HEK293 (cell line): ENCODE measurements around the gene HDAC8.

Source experiments
- BCL11A ChIP-seq: fragments of 450-650 bp; formaldehyde crosslinking; IDR thresholded peaks from 2 replicates; pipeline ENCODE4 v1.5.1; 2016; ENCODE audit warnings: low read depth, missing biosample characterization, missing genetic modification characterization
- GLI2 ChIP-seq: fragments of 450-650 bp; formaldehyde crosslinking; IDR thresholded peaks from 2 replicates; pipeline ENCODE4; 2017; ENCODE audit warnings: missing biosample characterization, missing genetic modification characterization, low read depth, borderline replicate concordance
- GLI4 ChIP-seq: fragments of 450-650 bp; formaldehyde crosslinking; IDR thresholded peaks from 2 replicates; pipeline ENCODE4 v1.5.1; 2016; ENCODE audit warnings: missing biosample characterization, missing genetic modification characterization
- GLIS1 ChIP-seq: fragments of 450-650 bp; formaldehyde crosslinking; IDR thresholded peaks from 2 replicates; pipeline ENCODE4 v1.5.1; 2016; ENCODE audit warnings: missing biosample characterization, missing genetic modification characterization
- OVOL3 ChIP-seq: fragments of 450-650 bp; formaldehyde crosslinking; IDR thresholded peaks from 2 replicates; pipeline ENCODE4 v1.5.1; 2016; ENCODE audit warnings: missing biosample characterization, missing genetic modification characterization
- RBAK ChIP-seq: fragments of 450-650 bp; formaldehyde crosslinking; IDR thresholded peaks from 2 replicates; pipeline ENCODE4 v1.5.1; 2016; ENCODE audit warnings: missing biosample characterization, missing genetic modification characterization
- REPIN1 ChIP-seq: fragments of 450-650 bp; formaldehyde crosslinking; IDR thresholded peaks from 2 replicates; pipeline ENCODE4 v1.5.1; 2017; ENCODE audit warnings: missing biosample characterization, missing genetic modification characterization, low read depth
- SETDB1 ChIP-seq: IDR thresholded peaks from one replicate; pipeline ENCODE4 v1.6.1; 2017; ENCODE audit warnings: mild to moderate bottlenecking, low read length, moderate library complexity, mixed read lengths; ENCODE audit not compliant: insufficient read length
- TCF7L2 ChIP-seq: IDR thresholded peaks from 2 replicates; pipeline ENCODE4 v1.6.1; 2011; ENCODE audit warnings: low read depth, mild to moderate bottlenecking, inconsistent platforms, low read length, moderate library complexity, borderline replicate concordance
- TRIM28 ChIP-seq: IDR thresholded peaks from 2 replicates; pipeline ENCODE4 v1.6.1; 2011; ENCODE audit warnings: low read length, control low read depth, borderline replicate concordance
- ZBTB6 ChIP-seq: fragments of 450-650 bp; formaldehyde crosslinking; IDR thresholded peaks from 2 replicates; pipeline ENCODE4 v1.5.1; 2017; ENCODE audit warnings: missing biosample characterization, missing genetic modification characterization
- ZNF133 ChIP-seq: fragments of 450-650 bp; formaldehyde crosslinking; IDR thresholded peaks from 2 replicates; pipeline ENCODE4 v1.5.1; 2016; ENCODE audit warnings: missing biosample characterization, missing genetic modification characterization
- ZNF146 ChIP-seq: fragments of 450-650 bp; formaldehyde crosslinking; IDR thresholded peaks from 2 replicates; pipeline ENCODE4 v1.5.1; 2016; ENCODE audit warnings: missing biosample characterization, missing genetic modification characterization
- ZNF157 ChIP-seq: fragments of 450-650 bp; formaldehyde crosslinking; IDR thresholded peaks from 2 replicates; pipeline ENCODE4 v1.5.1; 2016; ENCODE audit warnings: missing biosample characterization, missing genetic modification characterization
- ZNF2 ChIP-seq: fragments of 450-650 bp; formaldehyde crosslinking; IDR thresholded peaks from 2 replicates; pipeline ENCODE4 v1.5.1; 2016; ENCODE audit warnings: missing biosample characterization, missing genetic modification characterization
- ZNF239 ChIP-seq: fragments of 450-650 bp; formaldehyde crosslinking; IDR thresholded peaks from 2 replicates; pipeline ENCODE4 v1.5.1; 2016; ENCODE audit warnings: missing biosample characterization, missing genetic modification characterization
- ZNF324 ChIP-seq: fragments of 450-650 bp; formaldehyde crosslinking; IDR thresholded peaks from 2 replicates; pipeline ENCODE4 v1.5.1; 2016; ENCODE audit warnings: missing biosample characterization, missing genetic modification characterization
- ZNF335 ChIP-seq: fragments of 450-650 bp; formaldehyde crosslinking; conservative IDR thresholded peaks from 2 replicates; pipeline ENCODE4 v1.5.1; 2016; ENCODE audit warnings: missing biosample characterization, missing genetic modification characterization
- ZNF514 ChIP-seq: fragments of 450-650 bp; formaldehyde crosslinking; IDR thresholded peaks from 2 replicates; pipeline ENCODE4 v1.5.1; 2016; ENCODE audit warnings: missing biosample characterization, missing genetic modification characterization
- ZNF521 ChIP-seq: fragments of 450-650 bp; formaldehyde crosslinking; IDR thresholded peaks from 2 replicates; pipeline ENCODE4 v1.5.1; 2017; ENCODE audit warnings: missing biosample characterization, mild to moderate bottlenecking, missing genetic modification characterization
- ZNF549 ChIP-seq: fragments of 450-650 bp; IDR thresholded peaks from 2 replicates; pipeline ENCODE4 v1.5.1; 2018; ENCODE audit warnings: missing biosample characterization, missing genetic modification characterization, mild to moderate bottlenecking, inconsistent platforms, moderate library complexity
- ZNF560 ChIP-seq: fragments of 450-650 bp; formaldehyde crosslinking; IDR thresholded peaks from 2 replicates; pipeline ENCODE4 v1.5.1; 2017; ENCODE audit warnings: missing biosample characterization, missing genetic modification characterization, borderline replicate concordance
- ZNF600 ChIP-seq: fragments of 450-650 bp; formaldehyde crosslinking; IDR thresholded peaks from 2 replicates; pipeline ENCODE4 v1.5.1; 2016; ENCODE audit warnings: missing biosample characterization, missing genetic modification characterization
- ZNF621 ChIP-seq: fragments of 450-650 bp; formaldehyde crosslinking; IDR thresholded peaks from 2 replicates; pipeline ENCODE4 v1.5.1; 2017; ENCODE audit warnings: missing biosample characterization, missing genetic modification characterization
- ZNF629 ChIP-seq: fragments of 450-650 bp; formaldehyde crosslinking; IDR thresholded peaks from 2 replicates; pipeline ENCODE4 v1.5.1; 2017; ENCODE audit warnings: missing biosample characterization, missing genetic modification characterization
- ZNF660 ChIP-seq: fragments of 450-650 bp; IDR thresholded peaks from 2 replicates; pipeline ENCODE4 v1.5.1; 2018; ENCODE audit warnings: missing biosample characterization, mild to moderate bottlenecking, missing genetic modification characterization
- ZNF830 ChIP-seq: fragments of 450-650 bp; IDR thresholded peaks from 2 replicates; pipeline ENCODE4 v1.5.0; 2018; ENCODE audit warnings: missing biosample characterization, missing genetic modification characterization, low read depth, mild to moderate bottlenecking, moderate library complexity
- ZSCAN16 ChIP-seq: fragments of 450-650 bp; formaldehyde crosslinking; IDR thresholded peaks from 2 replicates; pipeline ENCODE4 v1.5.1; 2016; ENCODE audit warnings: missing biosample characterization, missing genetic modification characterization
- TF ChIP-seq, protein P1 (sequence below): fragments of 450-650 bp; formaldehyde crosslinking; conservative IDR thresholded peaks from 2 replicates; pipeline ENCODE4 v1.5.1; 2016; ENCODE audit warnings: low read depth, missing biosample characterization, missing genetic modification characterization
- TF ChIP-seq, protein P2 (sequence below): fragments of 450-650 bp; formaldehyde crosslinking; IDR thresholded peaks from 2 replicates; pipeline ENCODE4 v1.5.1; 2016; ENCODE audit warnings: missing biosample characterization, missing genetic modification characterization
- TF ChIP-seq, protein P3 (sequence below): fragments of 450-650 bp; formaldehyde crosslinking; IDR thresholded peaks from 2 replicates; pipeline ENCODE4 v1.5.1; 2016; ENCODE audit warnings: missing biosample characterization, missing genetic modification characterization, low read depth

The HDAC8 gene

GRCh38 chrX:72572248-72573157, at the start of gene HDAC8 (continued):
- TF ChIP-seq ZNF600 (peak; percentile 78), ZNF629 (tag by site-specific recombination) (peak; percentile 72), TCF7L2 (peak; percentile 89), TRIM28 (peak; percentile 97), ZNF560 (tag by site-specific recombination) (no peak), ZNF239 (tag by site-specific recombination) (no peak), ZNF133 (tag by site-specific recombination) (no peak), ZBTB6 (tag by site-specific recombination) (peak; percentile 34; the same call in 1 of the 2 replicates), REPIN1 (no peak), ZNF324 (tag by site-specific recombination) (peak; percentile 93), ZNF157 (tag by site-specific recombination) (no peak), GLI4 (tag by site-specific recombination) (0 out of 2 replicates have a peak, but pooled peaks have one; percentile 62), ZNF660 (tag by site-specific recombination) (peak; percentile 82), ZNF2 (tag by site-specific recombination) (peak; percentile 93), ZNF146 (tag by site-specific recombination) (0 out of 2 replicates have a peak, but pooled peaks have one; percentile 20), ZSCAN16 (no peak), ZNF621 (no peak), ZNF335 (tag by site-specific recombination) (peak; percentile 98), SETDB1 (no peak), ZNF830 (no peak), ZNF521 (no peak), ZNF549 (tag by site-specific recombination) (no peak), GLI2 (no peak), ZNF514 (tag by site-specific recombination) (no peak), RBAK (tag by site-specific recombination) (no peak), OVOL3 (tag by site-specific recombination) (peak; percentile 58; the same call in 1 of the 2 replicates), GLIS1 (no peak), BCL11A (tag by site-specific recombination) (no peak)
- TF ChIP-seq, protein P1, sequence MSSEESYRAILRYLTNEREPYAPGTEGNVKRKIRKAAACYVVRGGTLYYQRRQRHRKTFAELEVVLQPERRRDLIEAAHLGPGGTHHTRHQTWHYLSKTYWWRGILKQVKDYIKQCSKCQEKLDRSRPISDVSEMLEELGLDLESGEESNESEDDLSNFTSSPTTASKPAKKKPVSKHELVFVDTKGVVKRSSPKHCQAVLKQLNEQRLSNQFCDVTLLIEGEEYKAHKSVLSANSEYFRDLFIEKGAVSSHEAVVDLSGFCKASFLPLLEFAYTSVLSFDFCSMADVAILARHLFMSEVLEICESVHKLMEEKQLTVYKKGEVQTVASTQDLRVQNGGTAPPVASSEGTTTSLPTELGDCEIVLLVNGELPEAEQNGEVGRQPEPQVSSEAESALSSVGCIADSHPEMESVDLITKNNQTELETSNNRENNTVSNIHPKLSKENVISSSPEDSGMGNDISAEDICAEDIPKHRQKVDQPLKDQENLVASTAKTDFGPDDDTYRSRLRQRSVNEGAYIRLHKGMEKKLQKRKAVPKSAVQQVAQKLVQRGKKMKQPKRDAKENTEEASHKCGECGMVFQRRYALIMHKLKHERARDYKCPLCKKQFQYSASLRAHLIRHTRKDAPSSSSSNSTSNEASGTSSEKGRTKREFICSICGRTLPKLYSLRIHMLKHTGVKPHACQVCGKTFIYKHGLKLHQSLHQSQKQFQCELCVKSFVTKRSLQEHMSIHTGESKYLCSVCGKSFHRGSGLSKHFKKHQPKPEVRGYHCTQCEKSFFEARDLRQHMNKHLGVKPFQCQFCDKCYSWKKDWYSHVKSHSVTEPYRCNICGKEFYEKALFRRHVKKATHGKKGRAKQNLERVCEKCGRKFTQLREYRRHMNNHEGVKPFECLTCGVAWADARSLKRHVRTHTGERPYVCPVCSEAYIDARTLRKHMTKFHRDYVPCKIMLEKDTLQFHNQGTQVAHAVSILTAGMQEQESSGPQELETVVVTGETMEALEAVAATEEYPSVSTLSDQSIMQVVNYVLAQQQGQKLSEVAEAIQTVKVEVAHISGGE, result peak; percentile 100
- TF ChIP-seq, protein P2, sequence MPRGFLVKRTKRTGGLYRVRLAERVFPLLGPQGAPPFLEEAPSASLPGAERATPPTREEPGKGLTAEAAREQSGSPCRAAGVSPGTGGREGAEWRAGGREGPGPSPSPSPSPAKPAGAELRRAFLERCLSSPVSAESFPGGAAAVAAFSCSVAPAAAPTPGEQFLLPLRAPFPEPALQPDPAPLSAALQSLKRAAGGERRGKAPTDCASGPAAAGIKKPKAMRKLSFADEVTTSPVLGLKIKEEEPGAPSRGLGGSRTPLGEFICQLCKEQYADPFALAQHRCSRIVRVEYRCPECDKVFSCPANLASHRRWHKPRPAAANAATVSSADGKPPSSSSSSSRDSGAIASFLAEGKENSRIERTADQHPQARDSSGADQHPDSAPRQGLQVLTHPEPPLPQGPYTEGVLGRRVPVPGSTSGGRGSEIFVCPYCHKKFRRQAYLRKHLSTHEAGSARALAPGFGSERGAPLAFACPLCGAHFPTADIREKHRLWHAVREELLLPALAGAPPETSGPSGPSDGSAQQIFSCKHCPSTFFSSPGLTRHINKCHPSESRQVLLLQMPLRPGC (tag by site-specific recombination), result peak; percentile 63; the same call in 1 of the 2 replicates
- TF ChIP-seq, protein P3, sequence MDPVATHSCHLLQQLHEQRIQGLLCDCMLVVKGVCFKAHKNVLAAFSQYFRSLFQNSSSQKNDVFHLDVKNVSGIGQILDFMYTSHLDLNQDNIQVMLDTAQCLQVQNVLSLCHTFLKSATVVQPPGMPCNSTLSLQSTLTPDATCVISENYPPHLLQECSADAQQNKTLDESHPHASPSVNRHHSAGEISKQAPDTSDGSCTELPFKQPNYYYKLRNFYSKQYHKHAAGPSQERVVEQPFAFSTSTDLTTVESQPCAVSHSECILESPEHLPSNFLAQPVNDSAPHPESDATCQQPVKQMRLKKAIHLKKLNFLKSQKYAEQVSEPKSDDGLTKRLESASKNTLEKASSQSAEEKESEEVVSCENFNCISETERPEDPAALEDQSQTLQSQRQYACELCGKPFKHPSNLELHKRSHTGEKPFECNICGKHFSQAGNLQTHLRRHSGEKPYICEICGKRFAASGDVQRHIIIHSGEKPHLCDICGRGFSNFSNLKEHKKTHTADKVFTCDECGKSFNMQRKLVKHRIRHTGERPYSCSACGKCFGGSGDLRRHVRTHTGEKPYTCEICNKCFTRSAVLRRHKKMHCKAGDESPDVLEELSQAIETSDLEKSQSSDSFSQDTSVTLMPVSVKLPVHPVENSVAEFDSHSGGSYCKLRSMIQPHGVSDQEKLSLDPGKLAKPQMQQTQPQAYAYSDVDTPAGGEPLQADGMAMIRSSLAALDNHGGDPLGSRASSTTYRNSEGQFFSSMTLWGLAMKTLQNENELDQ (tag by site-specific recombination), result no peak
